ENCODE results near the gene CAMSAP3.

GRCh38 chr19:7641290-7642276, 45.9 kb downstream of the CAMSAP3 start:
- TF ChIP-seq CTCF (IDR thresholded peaks at IDR 0.05; ENCODE audit: poor library complexity) (no peak), EZH2 (IDR thresholded peaks at IDR 0.05; ENCODE audit: borderline replicate concordance) (no peak)

Data from hepatocyte (in vitro differentiated cells).